GM19328 (cell line): ENCODE results near the gene CAD.

Experiments
- ATAC-seq: cut with Tn5 transposase; IDR thresholded peaks from one replicate; pipeline ENCODE4 v1.9.1; 2021; ENCODE audit warnings: mild to moderate bottlenecking, moderate library complexity; ENCODE audit not compliant: unreplicated experiment

CAD gene

DNA sequence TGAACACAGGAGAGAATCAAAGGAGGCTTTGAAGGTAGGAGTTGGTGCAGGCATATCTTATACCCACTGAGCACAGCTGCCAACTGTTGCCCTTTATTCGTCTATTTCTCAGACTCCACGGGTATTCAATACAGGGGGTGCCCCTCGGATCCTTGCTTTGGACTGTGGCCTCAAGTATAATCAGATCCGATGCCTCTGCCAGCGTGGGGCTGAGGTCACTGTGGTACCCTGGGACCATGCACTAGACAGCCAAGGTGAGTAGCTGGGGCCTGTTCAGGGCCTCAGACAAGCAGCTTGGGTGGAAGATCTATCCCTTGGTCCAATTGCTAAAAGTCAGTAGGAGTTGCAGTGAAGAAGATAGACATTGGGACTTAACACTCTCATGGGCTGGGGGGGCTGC, 5.2 kb downstream of the CAD start:
- ATAC-seq = no peak

DNA sequence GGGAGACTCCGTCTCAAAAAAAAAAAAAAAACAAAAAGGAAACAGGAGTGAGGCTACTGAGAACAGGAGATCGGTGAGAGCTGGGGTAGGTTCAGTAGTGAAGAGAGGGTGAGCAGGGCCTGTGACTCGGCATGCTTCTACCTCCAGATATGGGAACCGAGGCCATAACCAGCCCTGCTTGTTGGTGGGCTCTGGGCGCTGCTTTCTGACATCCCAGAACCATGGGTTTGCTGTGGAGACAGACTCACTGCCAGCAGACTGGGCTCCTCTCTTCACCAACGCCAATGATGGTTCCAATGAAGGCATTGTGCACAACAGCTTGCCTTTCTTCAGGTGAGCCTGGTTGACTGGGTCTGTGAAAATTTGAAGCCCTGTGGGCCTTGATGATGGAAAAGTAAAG, 6.2 kb downstream of the CAD start:
- ATAC-seq = no peak

DNA sequence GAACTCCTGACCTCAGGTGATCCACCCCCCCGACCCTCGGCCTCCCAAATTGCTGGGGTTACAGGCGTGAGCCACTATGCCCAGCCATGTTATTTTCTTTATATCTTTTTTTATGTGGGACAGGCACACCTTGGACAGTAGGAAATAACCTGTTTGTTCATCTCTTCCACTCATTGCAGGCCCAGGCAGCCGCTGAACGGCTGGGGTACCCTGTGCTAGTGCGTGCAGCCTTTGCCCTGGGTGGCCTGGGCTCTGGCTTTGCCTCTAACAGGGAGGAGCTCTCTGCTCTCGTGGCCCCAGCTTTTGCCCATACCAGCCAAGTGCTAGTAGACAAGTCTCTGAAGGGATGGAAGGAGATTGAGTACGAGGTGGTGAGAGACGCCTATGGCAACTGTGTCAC, 8.4 kb downstream of the CAD start:
- ATAC-seq = no peak

DNA sequence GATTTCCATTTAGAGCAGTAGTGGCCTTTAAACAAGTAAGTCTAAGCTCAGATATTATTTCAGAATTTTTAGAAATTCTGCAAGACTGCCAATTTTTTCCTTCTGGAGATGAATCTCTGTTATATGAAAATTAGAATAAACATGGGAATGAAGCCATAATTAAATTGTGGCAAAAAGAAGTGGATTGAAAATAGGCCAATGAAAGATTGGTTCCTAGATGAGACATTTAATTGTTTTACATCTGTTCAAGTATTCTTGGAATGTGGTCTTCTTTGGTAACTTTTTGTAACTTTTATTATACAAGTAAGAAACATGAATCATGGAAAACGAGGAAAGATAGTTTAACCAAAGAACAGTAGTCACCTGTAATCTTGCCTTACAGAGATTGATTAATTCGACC, 10.3 kb downstream of the CAD start:
- ATAC-seq = no peak

DNA sequence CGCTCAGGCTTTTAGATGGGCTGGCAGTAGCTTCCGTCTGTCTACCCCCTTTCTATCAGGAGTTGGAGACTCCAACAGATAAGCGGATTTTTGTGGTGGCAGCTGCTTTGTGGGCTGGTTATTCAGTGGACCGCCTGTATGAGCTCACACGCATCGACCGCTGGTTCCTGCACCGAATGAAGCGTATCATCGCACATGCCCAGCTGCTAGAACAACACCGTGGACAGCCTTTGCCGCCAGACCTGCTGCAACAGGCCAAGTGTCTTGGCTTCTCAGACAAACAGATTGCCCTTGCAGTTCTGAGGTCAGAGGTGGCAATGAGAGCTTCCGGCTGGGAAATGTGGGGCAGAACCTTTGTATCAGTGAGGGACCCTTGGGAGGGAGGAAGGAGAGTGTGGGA, 14.8 kb downstream of the CAD start:
- no peak for ATAC-seq

DNA sequence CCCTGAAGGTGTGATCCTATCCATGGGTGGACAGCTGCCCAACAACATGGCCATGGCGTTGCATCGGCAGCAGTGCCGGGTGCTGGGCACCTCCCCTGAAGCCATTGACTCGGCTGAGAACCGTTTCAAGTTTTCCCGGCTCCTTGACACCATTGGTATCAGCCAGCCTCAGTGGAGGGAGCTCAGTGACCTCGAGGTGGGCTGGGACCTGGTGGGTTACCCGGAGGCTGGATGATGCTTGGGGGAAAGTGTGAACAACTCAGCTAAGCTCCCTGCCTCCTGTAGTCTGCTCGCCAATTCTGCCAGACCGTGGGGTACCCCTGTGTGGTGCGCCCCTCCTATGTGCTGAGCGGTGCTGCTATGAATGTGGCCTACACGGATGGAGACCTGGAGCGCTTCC, 16.2 kb downstream of the CAD start:
- no peak for ATAC-seq

DNA sequence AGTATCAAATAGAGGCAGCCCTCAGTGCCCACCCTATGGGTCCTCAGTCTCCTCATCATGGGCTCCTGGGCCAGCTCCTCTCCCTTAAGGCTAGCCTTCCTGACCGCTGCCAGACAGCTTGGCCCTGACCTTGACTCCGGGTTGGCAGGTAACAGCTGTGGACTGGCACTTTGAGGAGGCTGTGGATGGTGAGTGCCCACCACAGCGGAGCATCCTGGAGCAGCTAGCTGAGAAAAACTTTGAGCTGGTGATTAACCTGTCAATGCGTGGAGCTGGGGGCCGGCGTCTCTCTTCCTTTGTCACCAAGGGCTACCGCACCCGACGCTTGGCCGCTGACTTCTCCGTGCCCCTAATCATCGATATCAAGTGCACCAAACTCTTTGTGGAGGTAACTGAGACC, 19.0 kb downstream of the CAD start:
- no peak for ATAC-seq

DNA sequence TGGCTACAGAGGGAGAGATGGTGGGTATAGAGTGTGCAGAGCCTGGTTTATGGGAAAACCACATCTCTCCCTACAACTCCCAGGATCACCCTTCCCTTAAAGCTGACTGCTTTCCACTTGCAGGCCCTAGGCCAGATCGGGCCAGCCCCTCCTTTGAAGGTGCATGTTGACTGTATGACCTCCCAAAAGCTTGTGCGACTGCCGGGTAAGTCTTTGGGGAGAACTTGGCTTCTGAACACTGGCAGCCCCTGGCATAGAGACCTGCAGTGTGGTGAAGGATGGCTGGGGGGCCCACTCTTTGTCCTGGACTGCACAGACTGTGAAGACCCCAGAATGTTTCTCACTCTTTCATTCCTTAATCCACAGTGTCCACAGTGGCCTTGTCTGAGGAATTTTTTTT, 19.5 kb downstream of the CAD start:
- ATAC-seq = no peak

DNA sequence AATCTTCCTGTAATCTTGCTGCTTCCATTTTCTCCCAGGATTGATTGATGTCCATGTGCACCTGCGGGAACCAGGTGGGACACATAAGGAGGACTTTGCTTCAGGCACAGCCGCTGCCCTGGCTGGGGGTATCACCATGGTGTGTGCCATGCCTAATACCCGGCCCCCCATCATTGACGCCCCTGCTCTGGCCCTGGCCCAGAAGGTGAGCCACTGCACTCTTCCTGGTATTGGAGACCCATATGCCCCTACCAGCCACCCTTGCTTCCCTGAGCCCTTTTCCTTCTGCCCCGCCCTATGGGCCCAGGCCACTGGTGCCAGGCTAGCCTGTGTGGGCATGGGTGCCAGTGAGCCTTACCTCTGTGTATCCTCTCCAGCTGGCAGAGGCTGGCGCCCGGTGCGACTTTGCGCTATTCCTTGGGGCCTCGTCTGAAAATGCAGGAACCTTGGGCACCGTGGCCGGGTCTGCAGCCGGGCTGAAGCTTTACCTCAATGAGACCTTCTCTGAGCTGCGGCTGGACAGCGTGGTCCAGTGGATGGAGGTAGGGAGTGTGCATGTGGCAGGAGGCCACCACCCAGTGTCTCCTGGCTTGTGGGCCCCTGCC, 20.3 kb downstream of the CAD start:
- ATAC-seq = no peak

DNA sequence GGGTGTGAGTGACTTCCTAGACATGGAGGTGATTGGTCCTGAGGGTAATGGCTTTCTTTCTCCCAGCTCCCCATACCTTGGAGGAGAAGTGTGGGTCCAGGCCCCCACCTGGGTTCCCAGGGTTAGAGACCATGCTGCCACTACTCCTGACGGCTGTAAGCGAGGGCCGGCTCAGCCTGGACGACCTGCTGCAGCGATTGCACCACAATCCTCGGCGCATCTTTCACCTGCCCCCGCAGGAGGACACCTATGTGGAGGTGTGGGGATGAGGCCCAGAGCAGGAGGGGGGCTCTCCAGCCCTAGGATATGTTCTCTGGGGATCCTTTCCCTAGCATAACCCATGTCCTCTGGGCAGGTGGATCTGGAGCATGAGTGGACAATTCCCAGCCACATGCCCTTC, 21.8 kb downstream of the CAD start:
- ATAC-seq = no peak

DNA sequence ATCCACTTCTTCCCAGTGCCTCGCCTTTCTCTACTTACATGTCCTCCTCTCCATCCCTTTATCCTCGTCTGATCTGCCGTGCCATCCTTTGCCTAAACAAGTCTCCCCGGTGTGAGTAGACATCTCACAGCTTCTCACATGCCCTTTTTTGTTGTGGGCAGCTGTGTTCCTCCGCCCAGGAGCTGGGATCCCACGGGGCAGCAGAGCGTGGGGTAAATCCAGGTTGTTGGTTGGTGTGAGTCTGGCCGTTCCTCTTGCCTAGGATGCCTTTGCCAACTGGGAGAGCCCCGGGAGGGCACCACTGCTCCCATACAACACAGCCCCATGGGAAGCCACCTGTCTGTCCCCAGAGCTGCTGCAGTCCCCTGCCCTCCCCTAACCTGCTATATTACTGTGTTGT, 23.2 kb downstream of the CAD start:
- ATAC-seq = no peak

DNA sequence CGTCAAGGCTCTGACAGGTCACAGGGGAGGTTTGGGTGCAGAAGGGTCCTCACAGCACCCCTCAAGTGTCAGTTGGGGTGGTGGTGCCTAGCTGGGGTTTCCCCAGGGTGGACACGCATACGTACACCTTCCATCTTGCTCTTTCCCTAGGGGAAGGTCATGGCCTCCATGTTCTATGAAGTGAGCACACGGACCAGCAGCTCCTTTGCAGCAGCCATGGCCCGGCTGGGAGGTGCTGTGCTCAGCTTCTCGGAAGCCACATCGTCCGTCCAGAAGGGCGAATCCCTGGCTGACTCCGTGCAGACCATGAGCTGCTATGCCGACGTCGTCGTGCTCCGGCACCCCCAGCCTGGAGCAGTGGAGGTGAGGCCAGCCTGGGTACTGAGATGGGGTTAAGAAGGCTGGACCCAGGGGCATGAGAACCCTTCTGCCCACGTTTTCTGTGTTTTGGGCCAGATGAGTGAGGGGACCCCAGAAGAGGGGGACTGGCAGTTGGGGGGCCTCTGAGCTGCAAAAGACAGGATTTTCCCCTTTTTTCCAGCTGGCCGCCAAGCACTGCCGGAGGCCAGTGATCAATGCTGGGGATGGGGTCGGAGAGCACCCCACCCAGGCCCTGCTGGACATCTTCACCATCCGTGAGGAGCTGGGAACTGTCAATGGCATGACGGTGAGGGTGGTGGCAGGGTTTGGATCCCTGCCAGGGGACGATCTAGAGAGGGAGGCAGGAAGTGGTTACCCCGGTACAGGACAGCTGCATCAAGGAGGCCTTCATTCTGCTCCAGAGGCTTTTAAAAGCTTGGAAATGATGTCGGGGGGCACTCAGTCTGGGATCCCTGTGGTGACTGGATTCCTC, 24.8 kb downstream of the CAD start:
- ATAC-seq = no peak

DNA sequence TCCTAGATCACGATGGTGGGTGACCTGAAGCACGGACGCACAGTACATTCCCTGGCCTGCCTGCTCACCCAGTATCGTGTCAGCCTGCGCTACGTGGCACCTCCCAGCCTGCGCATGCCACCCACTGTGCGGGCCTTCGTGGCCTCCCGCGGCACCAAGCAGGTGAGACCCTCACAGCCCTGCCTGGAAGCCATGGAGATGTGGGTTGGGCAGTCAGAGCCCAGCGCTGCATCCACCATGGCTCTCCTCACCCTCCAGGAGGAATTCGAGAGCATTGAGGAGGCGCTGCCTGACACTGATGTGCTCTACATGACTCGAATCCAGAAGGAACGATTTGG, 25.4 kb downstream of the CAD start:
- no peak for ATAC-seq

DNA sequence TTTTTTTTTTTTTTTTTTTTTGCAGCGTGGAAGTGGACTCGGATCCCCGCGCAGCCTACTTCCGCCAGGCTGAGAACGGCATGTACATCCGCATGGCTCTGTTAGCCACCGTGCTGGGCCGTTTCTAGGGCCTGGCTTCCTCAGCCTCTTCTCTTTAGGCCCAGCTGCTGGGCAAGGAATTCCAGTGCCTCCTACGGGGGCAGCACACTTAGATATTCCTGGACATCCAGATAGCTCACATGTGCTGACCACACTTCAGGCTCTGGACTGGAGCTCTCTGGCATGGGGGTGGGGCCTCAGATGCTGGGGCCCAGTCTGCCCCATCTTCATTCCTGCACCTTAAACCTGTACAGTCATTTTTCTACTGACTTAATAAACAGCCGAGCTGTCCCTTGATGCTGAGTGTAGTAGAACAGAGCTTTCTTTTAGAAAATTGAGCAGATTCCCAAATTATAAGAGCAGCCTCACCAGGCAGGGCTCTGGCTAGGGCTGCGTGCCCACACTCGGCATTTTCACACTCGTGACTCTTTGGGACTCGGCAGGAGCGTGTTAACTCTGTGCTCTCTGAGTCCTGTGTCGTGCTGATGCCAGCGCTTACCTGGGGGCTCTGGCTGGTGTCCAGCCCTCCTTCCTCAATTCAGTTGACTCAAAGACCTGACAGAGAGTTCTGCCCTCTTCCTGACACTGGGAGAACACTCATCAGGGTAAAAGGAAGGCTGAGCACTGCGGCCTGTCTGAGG, 26.4 kb downstream of the CAD start:
- no peak for ATAC-seq

DNA sequence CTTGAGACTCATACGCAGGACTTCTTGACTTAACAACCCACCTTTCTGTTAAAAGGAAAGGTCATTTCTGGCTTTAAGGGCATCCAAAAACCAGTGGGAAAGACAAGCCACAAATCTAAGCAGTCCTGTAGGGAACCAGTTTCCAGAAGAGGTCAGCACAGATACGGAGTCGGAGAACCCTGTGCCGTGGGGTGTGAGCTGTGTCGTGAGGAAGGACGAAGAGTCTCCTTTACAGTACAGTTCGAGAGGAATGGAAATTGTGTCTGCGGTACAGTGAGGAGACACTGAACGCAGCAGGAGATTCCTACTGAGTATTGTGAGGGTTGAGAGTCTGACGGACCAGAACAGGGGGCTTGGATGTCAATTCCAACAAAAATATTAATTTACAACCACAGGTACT, 27.9 kb downstream of the CAD start:
- no peak for ATAC-seq

DNA sequence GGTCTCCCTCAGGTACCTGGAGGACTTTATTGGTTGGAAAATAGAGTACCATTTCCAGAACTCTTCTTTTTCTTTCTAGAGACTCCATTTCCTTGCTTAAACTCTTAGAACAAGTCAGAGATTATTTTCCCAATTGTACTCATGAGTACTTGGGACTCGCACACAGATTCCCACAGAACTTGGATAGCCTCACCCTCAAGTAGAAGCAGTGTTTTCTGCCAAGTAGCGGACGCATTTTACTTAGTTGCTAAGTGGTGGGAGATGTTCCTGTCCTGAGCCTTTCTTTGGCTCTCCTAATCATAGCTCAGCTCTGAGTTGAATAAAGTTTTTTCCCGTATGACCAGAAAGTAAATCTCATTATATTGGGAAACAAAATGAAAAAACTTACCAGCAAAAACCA, 28.5 kb downstream of the CAD start:
- no peak for ATAC-seq

DNA sequence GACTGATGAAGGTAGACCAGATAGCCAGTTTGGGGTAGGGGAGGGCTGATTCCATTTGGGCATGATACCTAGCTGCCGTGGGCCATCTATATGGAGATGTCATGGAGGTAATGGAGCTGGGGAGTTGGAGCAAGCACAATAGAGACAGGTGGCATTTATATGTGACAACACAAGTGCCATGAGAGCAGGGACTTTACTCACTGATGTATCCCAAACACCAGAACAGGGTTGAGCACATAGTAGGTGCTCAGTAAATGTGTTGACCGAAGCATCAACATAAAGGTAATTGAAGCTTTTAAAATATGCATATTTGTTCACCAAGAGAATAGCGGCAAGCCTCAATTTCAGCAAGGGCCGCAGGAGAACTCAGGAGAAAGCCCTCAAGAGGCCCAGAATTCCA, 30.7 kb downstream of the CAD start:
- no peak for ATAC-seq

DNA sequence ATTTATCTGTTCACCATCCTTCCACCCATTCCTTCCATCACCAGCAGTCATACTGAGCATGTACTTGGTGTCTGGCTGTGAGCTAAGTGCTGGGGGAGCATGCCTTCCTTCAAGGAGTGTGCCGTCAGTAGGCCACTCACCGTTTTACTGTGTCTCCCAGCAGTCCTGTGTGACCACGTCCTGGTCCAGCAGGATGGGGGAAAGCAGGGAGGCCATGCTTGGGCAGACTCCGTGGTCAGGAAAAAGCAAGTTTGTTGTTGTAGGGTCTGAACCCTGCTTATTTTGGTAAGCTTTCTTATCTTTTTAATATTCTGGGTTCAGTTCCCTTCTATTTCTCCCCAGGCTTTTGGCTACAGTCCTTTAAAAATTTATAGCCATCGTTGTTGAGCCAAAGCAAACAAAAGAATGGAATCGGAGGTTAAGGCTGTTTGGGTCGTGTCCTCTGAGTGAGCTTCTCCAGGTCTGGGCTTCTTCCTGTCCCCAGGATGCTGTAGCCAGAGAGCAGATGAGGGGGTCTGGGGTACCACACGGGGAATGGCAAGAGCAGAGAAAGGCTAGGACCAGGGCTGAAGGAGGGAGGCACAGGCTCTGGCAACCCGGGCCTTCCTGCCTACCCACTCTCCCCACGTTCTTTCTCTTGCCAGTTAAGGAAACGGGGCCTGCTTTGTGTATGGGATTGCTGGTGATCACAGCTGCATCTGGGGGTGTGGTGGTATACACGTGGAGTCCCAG, 32.2 kb downstream of the CAD start:
- ATAC-seq = no peak

DNA sequence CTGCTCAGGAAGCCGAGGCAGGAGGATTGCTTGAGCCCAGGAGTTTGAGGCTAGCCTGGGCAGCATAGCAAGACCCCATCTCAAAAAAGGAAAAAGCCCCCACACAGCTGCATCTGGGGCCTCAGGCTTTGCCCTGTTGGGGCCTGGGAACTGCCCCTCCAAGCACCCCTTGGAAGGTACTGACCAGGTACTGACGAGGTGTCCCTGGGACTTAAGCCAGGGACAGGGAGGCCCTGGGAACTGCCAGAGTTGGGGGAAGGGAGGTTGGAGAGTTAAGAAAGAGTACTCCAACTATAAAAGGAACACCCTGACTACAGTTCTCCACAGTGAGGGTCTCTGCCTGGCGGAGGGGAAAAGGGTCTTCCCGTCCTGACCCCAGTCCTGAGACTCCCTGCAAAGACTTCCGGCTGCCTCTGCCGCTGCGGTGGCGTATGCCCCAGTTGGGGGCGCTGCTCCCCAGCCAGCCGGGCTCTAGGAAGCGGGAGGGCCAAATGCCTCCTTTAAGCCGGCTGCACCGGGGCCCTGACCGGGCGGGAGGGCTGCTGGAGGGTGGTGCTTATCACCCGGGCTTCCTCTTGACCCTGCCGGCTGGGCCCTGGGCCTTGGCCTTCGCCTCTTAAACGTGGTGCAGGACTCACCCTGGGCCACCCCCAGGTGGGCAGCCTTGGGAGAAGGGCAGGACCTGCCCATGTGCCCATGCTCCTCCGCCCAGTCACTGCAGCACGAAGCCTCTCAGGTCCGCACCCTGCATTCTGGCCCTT, 32.9 kb downstream of the CAD start:
- ATAC-seq = no peak

DNA sequence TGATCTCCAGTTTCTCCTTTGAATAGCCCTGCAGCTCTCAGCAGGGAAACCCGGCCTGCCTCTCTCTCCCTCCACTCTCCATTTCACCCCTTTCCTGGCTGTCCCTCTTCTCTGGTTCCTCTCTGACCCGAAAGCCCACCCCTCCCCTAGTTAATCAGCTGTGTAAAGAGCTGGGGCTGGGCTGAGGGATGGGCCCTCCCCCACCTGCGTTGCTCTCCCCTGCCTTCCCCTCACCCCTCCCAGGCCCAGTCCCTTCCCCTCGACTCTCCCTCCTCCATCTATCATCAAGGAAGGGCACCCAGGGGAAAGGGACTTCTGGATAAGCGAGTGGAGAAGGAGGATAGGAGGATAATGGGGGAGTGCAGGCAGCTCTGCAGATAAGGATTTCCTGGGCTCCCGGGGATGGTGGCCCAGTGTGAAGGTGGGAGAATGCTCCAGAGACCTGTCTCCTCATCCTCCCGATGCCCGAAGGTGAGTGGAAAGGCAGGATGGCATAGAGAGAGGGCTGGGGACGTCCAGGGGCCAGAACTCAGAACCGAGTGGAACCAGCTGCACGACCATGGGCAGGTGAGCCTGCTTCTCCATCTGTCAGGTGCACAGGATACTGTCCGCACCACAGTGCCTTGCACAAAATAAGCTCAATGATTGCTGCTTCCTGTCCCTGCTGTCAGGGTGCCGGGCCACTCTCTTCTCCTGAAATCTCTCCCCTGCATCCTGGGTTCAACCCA, 33.6 kb downstream of the CAD start:
- no peak for ATAC-seq
